Globus pallidus (tissue), 1 donor: ENCODE data around the gene BCL3.
A peak's percentile ranks its signal among the peaks of the same experiment; 100 is the strongest.
"Not testable (repeated sequence)": the region's sequence is repeated elsewhere in the genome, so short reads cannot be mapped to it uniquely, and the experiment has no call there.

Source experiments
- DNase-seq: peaks from one replicate; pipeline ENCODE4 v3.0.0-alpha.2; 2015; ENCODE audit warnings: low spot score

Gene BCL3

GRCh38 chr19:44720945-44721344, 27.6 kb upstream of the BCL3 start:
- DNase-seq, result no peak

GRCh38 chr19:44721369-44721768, 27.1 kb upstream of the BCL3 start:
- not testable (repeated sequence) for DNase-seq

GRCh38 chr19:44722131-44723121, 26.1 kb upstream of the BCL3 start:
- DNase-seq, result no peak

GRCh38 chr19:44723299-44723951, 25.1 kb upstream of the BCL3 start:
- DNase-seq, result no peak

- peak; percentile 62 for DNase-seq
Observed at GRCh38 chr19:44723952-44724319, 24.6 kb upstream of the BCL3 start.

- no peak for DNase-seq
Observed at GRCh38 chr19:44725251-44725650, 23.3 kb upstream of the BCL3 start.

GRCh38 chr19:44725684-44726083, 22.8 kb upstream of the BCL3 start:
- no peak for DNase-seq

- DNase-seq, result no peak
Observed at GRCh38 chr19:44726465-44726864, 22.0 kb upstream of the BCL3 start.

GRCh38 chr19:44728178-44728577, 20.3 kb upstream of the BCL3 start:
- no peak for DNase-seq

- DNase-seq, result no peak
Observed at GRCh38 chr19:44729516-44730033, 18.9 kb upstream of the BCL3 start.

GRCh38 chr19:44731081-44731480, 17.4 kb upstream of the BCL3 start:
- no peak for DNase-seq

GRCh38 chr19:44731622-44732021, 16.9 kb upstream of the BCL3 start:
- no peak for DNase-seq

GRCh38 chr19:44732235-44733014, 16.1 kb upstream of the BCL3 start:
- no peak for DNase-seq

- no peak for DNase-seq
Observed at GRCh38 chr19:44734357-44734756, 14.2 kb upstream of the BCL3 start.

- DNase-seq, result no peak
Observed at GRCh38 chr19:44735011-44735410, 13.5 kb upstream of the BCL3 start.

GRCh38 chr19:44737238-44738071, 11.1 kb upstream of the BCL3 start:
- DNase-seq, result no peak

GRCh38 chr19:44738136-44738535, 10.4 kb upstream of the BCL3 start:
- no peak for DNase-seq

- DNase-seq, result no peak
Observed at GRCh38 chr19:44738603-44739558, 9.6 kb upstream of the BCL3 start.

- DNase-seq, result no peak
Observed at GRCh38 chr19:44740351-44740824, 8.1 kb upstream of the BCL3 start.

GRCh38 chr19:44741258-44741731, 7.2 kb upstream of the BCL3 start:
- no peak for DNase-seq
